ENCODE measurements around the gene MYO1B. TPM values are rescaled to one million over a fixed set of nuclear protein-coding genes. Genes with fewer than 3 reads are reported as not detected.
A peak's percentile ranks its signal among the peaks of the same experiment; 100 is the strongest.

Gene MYO1B
- polyA plus RNA-seq, 1 experiment, result 87.2 TPM

DNA sequence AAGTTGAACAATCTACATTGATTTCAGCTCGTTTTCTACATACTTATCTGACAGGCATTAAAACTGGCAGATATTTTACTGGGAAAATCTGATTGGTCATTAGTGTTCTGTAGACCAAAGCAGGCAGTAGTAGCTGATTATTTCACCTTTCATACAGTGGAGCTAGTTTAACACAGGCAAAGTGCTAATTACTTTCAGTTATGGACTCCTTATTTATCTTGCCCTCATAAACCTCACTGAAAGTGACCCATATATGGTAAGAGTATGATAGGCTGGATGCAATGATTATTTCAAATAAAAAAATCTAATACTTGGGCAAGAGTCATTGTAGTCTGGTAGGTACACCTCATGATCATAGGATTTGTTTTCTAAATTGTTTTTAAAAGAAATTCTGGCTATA is 129.7 kb downstream of the MYO1B start:
- TF ChIP-seq, protein P1, sequence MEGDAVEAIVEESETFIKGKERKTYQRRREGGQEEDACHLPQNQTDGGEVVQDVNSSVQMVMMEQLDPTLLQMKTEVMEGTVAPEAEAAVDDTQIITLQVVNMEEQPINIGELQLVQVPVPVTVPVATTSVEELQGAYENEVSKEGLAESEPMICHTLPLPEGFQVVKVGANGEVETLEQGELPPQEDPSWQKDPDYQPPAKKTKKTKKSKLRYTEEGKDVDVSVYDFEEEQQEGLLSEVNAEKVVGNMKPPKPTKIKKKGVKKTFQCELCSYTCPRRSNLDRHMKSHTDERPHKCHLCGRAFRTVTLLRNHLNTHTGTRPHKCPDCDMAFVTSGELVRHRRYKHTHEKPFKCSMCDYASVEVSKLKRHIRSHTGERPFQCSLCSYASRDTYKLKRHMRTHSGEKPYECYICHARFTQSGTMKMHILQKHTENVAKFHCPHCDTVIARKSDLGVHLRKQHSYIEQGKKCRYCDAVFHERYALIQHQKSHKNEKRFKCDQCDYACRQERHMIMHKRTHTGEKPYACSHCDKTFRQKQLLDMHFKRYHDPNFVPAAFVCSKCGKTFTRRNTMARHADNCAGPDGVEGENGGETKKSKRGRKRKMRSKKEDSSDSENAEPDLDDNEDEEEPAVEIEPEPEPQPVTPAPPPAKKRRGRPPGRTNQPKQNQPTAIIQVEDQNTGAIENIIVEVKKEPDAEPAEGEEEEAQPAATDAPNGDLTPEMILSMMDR (IDR thresholded peaks at IDR 0.05; ENCODE audit: insufficient read depth, low read depth, low read length), result no peak

DNA sequence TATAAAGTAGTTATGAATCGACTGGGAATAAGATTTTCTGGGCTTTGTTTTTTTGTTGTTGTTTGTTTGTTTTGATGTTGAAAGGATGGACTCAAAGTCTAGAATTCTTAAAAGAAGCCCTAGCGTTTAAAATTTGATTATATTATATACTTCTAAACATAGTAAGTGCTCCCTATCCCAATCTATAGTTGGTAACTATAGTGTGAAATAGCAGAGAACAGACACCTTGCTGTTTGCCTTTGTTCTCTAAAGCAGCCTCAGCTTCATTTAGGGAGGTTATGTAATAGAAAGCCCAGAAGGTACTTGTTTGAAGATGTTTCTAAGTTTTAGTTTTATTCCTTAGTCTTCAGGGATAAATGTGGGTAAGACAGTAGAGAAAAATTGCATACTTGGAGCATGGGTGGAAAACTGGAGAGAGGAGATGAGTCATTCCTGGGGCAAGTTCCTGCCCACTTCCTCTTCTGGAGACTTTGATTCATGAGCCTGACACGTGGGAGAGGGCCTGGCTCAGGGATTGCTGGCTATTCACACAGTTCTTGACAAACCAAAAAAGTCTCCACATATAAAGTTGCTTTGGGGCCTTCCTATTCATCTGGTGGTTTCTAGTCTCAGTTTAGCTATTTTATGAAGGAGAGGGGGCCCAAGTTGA is 131.9 kb downstream of the MYO1B start:
- TF ChIP-seq, protein P1 (IDR thresholded peaks at IDR 0.05; ENCODE audit: insufficient read depth, low read depth, low read length), result no peak
- ChIA-PET POLR2A (no interaction called here), CTCF (no interaction called here)
- peak; percentile 84 for DNase-seq (ENCODE audit: low read depth)
- Histone ChIP-seq H3K27me3 (ENCODE audit: control insufficient read depth, insufficient read depth, low read length) (no peaks in the 10 kb centered on the region), H3K36me3 (ENCODE audit: control insufficient read depth, insufficient read depth, low read length) (peaks cover 1% of the 10 kb centered on the region; the same call in 1 of the 2 replicates), H3K4me3 (ENCODE audit: low read depth, low read length) (no peak overlapping the region)

More for the DNA sequence above, 129.7 kb downstream of the MYO1B start:
- H3K36me3 ChIP-seq (ENCODE audit: control insufficient read depth, insufficient read depth, low read length), result peaks cover 2% of the 10 kb centered on the region; the same call in 1 of the 2 replicates
- no peak overlapping the region for H3K4me3 ChIP-seq (ENCODE audit: low read depth, low read length)
- H3K27me3 ChIP-seq (ENCODE audit: control insufficient read depth, insufficient read depth, low read length), result no peaks in the 10 kb centered on the region
- no peak for DNase-seq (ENCODE audit: low read depth)
- ChIA-PET POLR2A (no interaction called here), CTCF (interaction anchor here (0.6 to 1.2 kb wide), 3 partner anchors 22 to 30 kb away, joined by 3 to 4 read pairs (median 3); no protein-coding TSS in a partner anchor)

DNA sequence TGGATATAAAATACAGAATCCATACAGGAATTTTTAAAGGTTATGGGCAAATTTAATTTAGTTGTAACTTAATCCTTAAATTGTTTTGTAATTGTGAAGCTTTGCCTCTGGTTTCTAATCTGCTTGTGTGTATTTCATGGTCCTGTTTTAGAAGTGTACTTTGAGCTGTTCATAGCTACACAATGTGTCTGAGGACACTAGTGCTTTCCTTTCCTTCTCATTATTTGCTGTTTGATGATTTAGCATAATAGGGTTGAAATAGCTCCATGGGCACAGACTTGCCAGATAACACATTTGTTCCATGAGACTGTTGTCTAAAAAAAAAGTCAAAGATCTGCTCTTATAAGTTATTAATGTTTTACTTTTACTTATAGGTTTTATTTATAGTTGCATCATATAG is 134.2 kb downstream of the MYO1B start:
- Histone ChIP-seq H3K27me3 (ENCODE audit: control insufficient read depth, insufficient read depth, low read length) (no peaks in the 10 kb centered on the region), H3K36me3 (ENCODE audit: control insufficient read depth, insufficient read depth, low read length) (peaks cover 1% of the 10 kb centered on the region; the same call in 1 of the 2 replicates), H3K4me3 (ENCODE audit: low read depth, low read length) (no peak overlapping the region)
- no peak for DNase-seq (ENCODE audit: low read depth)
- TF ChIP-seq, protein P1 (IDR thresholded peaks at IDR 0.05; ENCODE audit: insufficient read depth, low read depth, low read length), result no peak
- POLR2A ChIA-PET, result interaction anchor here (0.7 kb wide), 1 partner anchor 13 kb away, joined by 4 read pairs; no protein-coding TSS in a partner anchor
- CTCF ChIA-PET, result no interaction called here

DNA sequence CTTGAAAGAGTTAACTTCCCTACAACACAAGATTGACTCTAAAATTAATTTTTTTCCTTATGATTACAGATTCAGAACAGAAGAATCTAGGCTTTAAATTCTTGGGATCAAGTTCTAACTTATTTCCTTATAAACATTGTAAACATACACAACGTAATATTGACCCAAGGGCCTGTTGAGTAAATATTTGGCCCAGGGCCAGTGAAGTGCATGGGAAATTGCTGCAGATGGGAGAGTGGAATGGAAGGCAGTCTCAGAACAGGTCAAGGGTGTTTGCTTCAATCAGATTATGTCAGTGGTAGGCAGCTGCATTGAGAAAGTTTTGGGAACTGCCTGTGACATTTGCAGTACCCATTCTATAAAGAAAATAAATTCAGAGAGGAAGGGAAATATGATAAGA is 137.6 kb downstream of the MYO1B start:
- TF ChIP-seq, protein P1 (IDR thresholded peaks at IDR 0.05; ENCODE audit: insufficient read depth, low read depth, low read length), result no peak
- DNase-seq (ENCODE audit: low read depth), result no peak
- no peaks in the 10 kb centered on the region for H3K27me3 ChIP-seq (ENCODE audit: control insufficient read depth, insufficient read depth, low read length)
- peaks cover 5% of the 10 kb centered on the region for H3K36me3 ChIP-seq (ENCODE audit: control insufficient read depth, insufficient read depth, low read length)
- ChIA-PET POLR2A (no interaction called here), CTCF (no interaction called here)
- H3K4me3 ChIP-seq (ENCODE audit: low read depth, low read length), result no peak overlapping the region

DNA sequence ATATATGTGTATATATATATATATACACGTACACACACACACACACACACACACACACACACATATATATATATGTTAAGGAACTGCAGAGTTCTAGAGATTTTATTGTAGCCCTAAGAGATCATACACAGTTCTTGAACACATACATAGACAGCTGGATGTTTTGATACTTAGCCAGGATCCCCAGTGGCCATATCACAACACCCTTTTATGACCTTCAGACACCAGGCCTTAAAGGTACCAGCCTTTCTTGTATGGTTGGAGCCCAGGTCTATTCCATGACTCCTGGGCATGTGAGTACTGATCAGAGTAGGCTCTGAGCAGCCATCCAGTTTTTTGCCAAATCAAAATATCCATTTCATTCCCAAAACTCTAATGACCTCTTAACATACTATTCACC is 138.3 kb downstream of the MYO1B start:
- Histone ChIP-seq H3K36me3 (ENCODE audit: control insufficient read depth, insufficient read depth, low read length) (peaks cover 5% of the 10 kb centered on the region), H3K27me3 (ENCODE audit: control insufficient read depth, insufficient read depth, low read length) (no peaks in the 10 kb centered on the region), H3K4me3 (ENCODE audit: low read depth, low read length) (no peak overlapping the region)
- ChIA-PET POLR2A (no interaction called here), CTCF (no interaction called here)
- TF ChIP-seq, protein P1 (IDR thresholded peaks at IDR 0.05; ENCODE audit: insufficient read depth, low read depth, low read length), result no peak
- DNase-seq (ENCODE audit: low read depth), result no peak

All from BJ (cell line).